ENCODE data around the gene NSL1.

NSL1 gene

DNA sequence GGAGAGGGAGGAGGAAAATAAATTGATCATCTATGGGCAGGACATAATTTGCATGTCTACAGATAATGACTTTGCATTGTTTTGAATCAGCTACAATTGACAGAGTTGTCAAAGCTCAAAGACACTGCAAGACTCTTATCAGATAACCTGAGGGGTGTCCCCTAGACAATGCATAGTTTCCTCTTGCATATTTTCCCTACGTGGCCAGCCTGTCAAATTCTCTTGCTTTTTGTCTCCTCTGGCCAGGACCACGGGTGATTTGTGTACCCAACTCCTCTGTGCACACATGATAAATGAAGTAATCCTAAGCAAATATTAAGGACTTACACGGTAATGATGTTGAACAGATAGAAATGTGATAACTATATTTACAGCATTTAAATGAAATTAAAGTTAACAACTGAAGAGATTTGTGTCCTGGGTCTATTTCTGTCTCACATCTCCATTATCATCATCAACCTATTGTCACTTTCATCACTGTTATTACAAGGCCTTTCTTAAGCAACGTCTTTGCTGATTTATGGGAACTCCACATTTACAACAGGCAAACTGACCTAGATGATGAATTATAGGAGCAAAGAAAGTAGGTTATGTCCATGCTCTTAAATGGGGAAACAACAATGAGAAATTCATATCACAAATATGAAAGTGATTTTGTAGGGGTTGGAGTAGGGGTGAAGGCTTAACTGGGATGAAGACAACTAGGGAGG, 110.7 kb downstream of the NSL1 start:
- peak; percentile 45 for DNase-seq

GRCh38 chr1:212678456-212679410, 112.8 kb downstream of the NSL1 start:
- no peak for DNase-seq

DNA sequence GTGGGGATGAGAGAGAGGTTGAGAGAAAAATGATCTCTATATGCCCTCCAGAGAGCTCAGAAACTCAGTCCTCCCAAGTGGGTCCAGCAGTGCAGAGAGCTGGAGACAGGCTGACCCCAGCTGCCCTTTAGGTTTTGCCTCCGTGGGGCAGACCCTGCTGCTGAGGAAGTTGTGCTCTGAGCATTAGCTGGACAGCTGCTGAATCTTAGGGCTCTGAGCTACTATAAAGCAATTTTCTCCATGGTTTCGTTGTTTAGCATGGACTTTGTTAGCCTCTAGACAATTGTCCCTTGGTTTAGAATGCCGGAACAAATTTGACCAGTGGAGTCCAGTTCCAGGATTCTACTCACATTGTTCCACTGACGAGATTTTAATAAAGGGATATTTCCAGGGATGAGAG, 114.0 kb downstream of the NSL1 start:
- no peak for DNase-seq

- DNase-seq = no peak
These were observed 114.4 kb downstream of the NSL1 start for GRCh38 chr1:212677136-212677535.

Measured in COR-L47 (cell line).